ENCODE measurements around the gene TMEM178B. TPM values are rescaled to one million over a fixed set of nuclear protein-coding genes. Genes with fewer than 3 reads are reported as not detected.

Gene TMEM178B
- total and polyA plus RNA-seq, 9 of the 15 experiments (the other 6 are each of a cell fraction or from before 2014, with no cell fraction given): under 0.01 to 0.03 (median 0.01) TPM; not detected in 5

- TF ChIP-seq ZNF592 (IDR thresholded peaks at IDR 0.05): no peak
- no peak for TF ChIP-seq ZNF699 (CRISPR knock-in tag; IDR thresholded peaks at IDR 0.05; ENCODE audit: insufficient replicate concordance)
- TF ChIP-seq SMARCA5 (IDR thresholded peaks at IDR 0.05): no peak
Observed at GRCh38 chr7:141157138-141157765, 83.4 kb downstream of the TMEM178B start (continued).

DNA sequence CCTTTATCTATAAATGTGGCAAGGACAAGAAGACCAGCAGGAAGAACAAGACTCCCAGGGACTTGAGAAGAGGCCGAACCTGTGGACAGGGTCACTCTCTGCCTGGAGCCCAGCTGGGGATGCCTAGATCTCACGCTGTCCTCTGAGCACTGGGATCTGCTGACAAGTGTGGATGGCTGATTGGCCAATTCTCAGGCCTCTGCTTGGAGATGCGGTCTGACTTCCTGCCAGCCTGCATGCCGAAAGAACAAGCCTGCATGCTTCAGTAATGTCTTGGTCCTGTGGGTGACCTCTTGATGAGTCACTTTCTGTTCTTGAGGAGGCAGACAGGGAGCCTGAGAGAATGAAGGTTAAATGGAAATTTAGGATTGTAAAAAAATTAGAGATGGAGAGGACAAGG, 84.7 kb downstream of the TMEM178B start:
- no peak overlapping the region for H3K9ac ChIP-seq (ENCODE audit: insufficient read depth in 1 of 2, low read depth in 2 of 2, low read length in 2 of 2)
- peaks cover 12 to 51% of the 10 kb centered on the region in 2 experiments; a peak in 4 of 5 replicates for H3K27me3 ChIP-seq (ENCODE audit: control insufficient read depth in 2 of 2, insufficient read depth in 2 of 2, low read length in 2 of 2)
- H3K9me3 ChIP-seq (replicated peaks; ENCODE audit: control insufficient read depth, insufficient read depth, low read depth, low read length): no peaks in the 10 kb centered on the region
- no TSS peak for BruUV-seq (replicated peaks)
- no peaks in the 10 kb centered on the region for H4K20me1 ChIP-seq (replicated peaks; ENCODE audit: control insufficient read depth, insufficient read depth, low read length)
- H3K27ac ChIP-seq (ENCODE audit: extremely low read depth, low read depth, low read length): no peak overlapping the region
- intact Hi-C loops (cut with micrococcal nuclease): no loop called here
- ATAC-seq (peak; percentile 41; the same call in 2 of the 3 replicates), FAIRE-seq (no peak), DNase-seq (ENCODE audit: extremely low read depth in 1 of 4, low spot score in 3 of 4) (peak in 1 of 4 experiments; percentile 9)
- H2AFZ ChIP-seq (ENCODE audit: low read depth, low read length): no peak overlapping the region
- CTCF ChIA-PET (ENCODE audit: low intra/inter-chr PET ratio): no interaction called here
- no peak overlapping the region for H3K4me3 ChIP-seq
- H3K9me1 ChIP-seq (ENCODE audit: control insufficient read depth, insufficient read depth, low read length): no peaks in the 10 kb centered on the region
- in situ Hi-C loops (cut with MboI): no loop called here
- H3K36me3 ChIP-seq (ENCODE audit: control insufficient read depth, insufficient read depth, low read length): no peaks in the 10 kb centered on the region
- TF ChIP-seq ATF3 (IDR thresholded peaks at IDR 0.05) (peak; percentile 21; the same call in 1 of the 2 replicates), ATF3 (CRISPR knock-in tag; conservative IDR thresholded peaks at IDR 0.05) (no peak), BDP1 (IDR thresholded peaks at IDR 0.05; ENCODE audit: insufficient read depth, insufficient read length) (no peak)
- no peak overlapping the region for H3K4me2 ChIP-seq (ENCODE audit: insufficient read depth, low read length)
- H3K4me1 ChIP-seq (replicated peaks in 1 of 2; ENCODE audit: control insufficient read depth in 2 of 2, insufficient read depth in 2 of 2, low read length in 2 of 2): no peaks in the 10 kb centered on the region
- 1% methylated on average over 4 of the region's 4 CpGs for WGBS (ENCODE audit: insufficient coverage, low coverage, missing lambda C conversion rate)
- POLR2A ChIA-PET: no interaction called here
- no peaks in the 10 kb centered on the region for H3K79me2 ChIP-seq (ENCODE audit: control insufficient read depth, insufficient read depth, low read length)
